SK-MEL-5 (cell line): ENCODE data around the gene DPEP1. TPM values are rescaled to one million over a fixed set of nuclear protein-coding genes. Genes with fewer than 3 reads are reported as not detected.
"Not testable (repeated sequence)": the region's sequence is repeated elsewhere in the genome, so short reads cannot be mapped to it uniquely, and the experiment has no call there.

Experiments used
- DNase-seq: peaks from one replicate; pipeline ENCODE4 v3.0.0-alpha.2; 2016; ENCODE audit warnings: low read depth, low spot score
- in situ Hi-C: cut with HindIII; loops from 2 replicates; pipeline ENCODE4 v1.10.0; 2016; ENCODE audit warnings: low sequenced_read_pairs, high pct_unique_total_duplicates, low pct_unique_long_range_greater_than_20kb
- total RNA-seq: library from RNA; depleted of rRNA; stranded (reverse); fragments of >200 nt; shearing (Covaris generic); gene quantifications from 2 replicates; pipeline ENCODE4 v1.2.3, GENCODE V29; 2014

DPEP1 gene
- total RNA-seq, 1 experiment from 2014 or later, result 0.53 TPM

- in situ Hi-C loops, result no loop called here
- DNase-seq, result no peak
These were observed 43.1 kb downstream of the DPEP1 start for GRCh38 chr16:89656435-89657121.

GRCh38 chr16:89657442-89658220, 44.2 kb downstream of the DPEP1 start, which contains the start of the genes CHMP1A and SPATA33:
Gene CHMP1A, minus strand, starts transcription at chr16:89657708. Its CDS starts 120 bp downstream, at chr16:89657588.
Gene SPATA33, plus strand, starts transcription at chr16:89657836. Its CDS starts 76 bp downstream, at chr16:89657912.
- DNase-seq, result peak; percentile 75
- in situ Hi-C loops, result no loop called here

- no peak for DNase-seq
- in situ Hi-C loops, result no loop called here
These were observed 44.9 kb downstream of the DPEP1 start for GRCh38 chr16:89658221-89658879.

- in situ Hi-C loops, result no loop called here
- DNase-seq, result no peak
These were observed 46.7 kb downstream of the DPEP1 start for GRCh38 chr16:89660146-89660545.

GRCh38 chr16:89661215-89661614, 47.8 kb downstream of the DPEP1 start:
- in situ Hi-C loops, result no loop called here
- DNase-seq, result no peak

- in situ Hi-C loops, DNase-seq: not testable (repeated sequence)
These were observed 50.8 kb downstream of the DPEP1 start for GRCh38 chr16:89664238-89664637.

GRCh38 chr16:89667000-89667399, 53.6 kb downstream of the DPEP1 start:
- DNase-seq, result peak; percentile 63

GRCh38 chr16:89667633-89668032, 54.2 kb downstream of the DPEP1 start:
- in situ Hi-C loops, result no loop called here
- DNase-seq, result no peak

More at GRCh38 chr16:89667000-89667399, 53.6 kb downstream of the DPEP1 start:
- in situ Hi-C loops, result not testable (repeated sequence)

- no peak for DNase-seq
- in situ Hi-C loops, result no loop called here
These were observed 55.3 kb downstream of the DPEP1 start for GRCh38 chr16:89668790-89669158.

GRCh38 chr16:89669755-89670154, 56.3 kb downstream of the DPEP1 start:
- no peak for DNase-seq
- in situ Hi-C loops, result no loop called here

GRCh38 chr16:89670496-89671431, 57.3 kb downstream of the DPEP1 start:
- in situ Hi-C loops, result no loop called here
- no peak for DNase-seq

- in situ Hi-C loops, DNase-seq: not testable (repeated sequence)
These were observed 58.1 kb downstream of the DPEP1 start for GRCh38 chr16:89671565-89671964.

- in situ Hi-C loops, result no loop called here
- no peak for DNase-seq
These were observed 58.9 kb downstream of the DPEP1 start for GRCh38 chr16:89672177-89672941.

GRCh38 chr16:89678258-89678657, 64.8 kb downstream of the DPEP1 start:
- no peak for DNase-seq
- in situ Hi-C loops, result no loop called here

GRCh38 chr16:89685916-89686315, 72.5 kb downstream of the DPEP1 start:
- in situ Hi-C loops, result no loop called here
- no peak for DNase-seq

GRCh38 chr16:89686520-89687091, 73.2 kb downstream of the DPEP1 start, which contains the start of gene CDK10:
Gene CDK10, plus strand, starts transcription at chr16:89686689. Its CDS starts 22 bp downstream, at chr16:89686711.
- peak; percentile 83 for DNase-seq
- in situ Hi-C loops, result no loop called here
